B cell (primary cell): ENCODE results near the gene GLI3. TPM values are rescaled to one million over a fixed set of nuclear protein-coding genes. Genes with fewer than 3 reads are reported as not detected.

Source experiments
- ATAC-seq: fragments of 200-7000 bp; cut with Tn5 transposase; one replicate; pipeline ENCODE4 v1.10.0; 2021; ENCODE audit warnings: low read depth, mild to moderate bottlenecking, moderate number of reproducible peaks, moderate library complexity
- CTCF ChIA-PET: fragments of 350-600 bp; sonication (Branson Sonifier 250); formaldehyde crosslinking; loops from one replicate; lab custom pipeline; 2021; ENCODE audit warnings: antibody characterized with exemption, inconsistent platforms; lab: Charles Lee
- POLR2A ChIA-PET: fragments of 350-600 bp; sonication (Branson Sonifier 250); formaldehyde crosslinking; loops from one replicate; lab custom pipeline; 2021; ENCODE audit warnings: antibody characterized with exemption; lab: Charles Lee
- DNase-seq: peaks from one replicate; pipeline ENCODE4 v3.0.0; 2013
- H2AFZ ChIP-seq: 2 replicates; pipeline ENCODE4 v1.6.1; 2012; ENCODE audit warnings: mild to moderate bottlenecking, low read depth, low read length; ENCODE audit not compliant: insufficient read depth, poor library complexity, severe bottlenecking
- H3K27ac ChIP-seq, 2 donors: 1 replicate in 1 of 2; 2 replicates in 1 of 2; pipeline ENCODE4 v1.5.1; 2012 to 2013; ENCODE audit warnings: low read length in 2 of 2, mild to moderate bottlenecking in 2 of 2, moderate library complexity in 1 of 2
- H3K27me3 ChIP-seq, 4 experiments: fragments of 200-600 bp in 1 of 4; sonication (generic) in 1 of 4; replicated peaks in 1 of 4; 1 replicate in 2 of 4; 2 replicates in 2 of 4; pipeline versions ENCODE4 v1.6.1 to v1.7.0; 2013 to 2016; ENCODE audit warnings: low read length in 3 of 4, mild to moderate bottlenecking in 2 of 4, mixed read lengths in 1 of 4, moderate library complexity in 1 of 4; ENCODE audit not compliant: insufficient read depth in 4 of 4, control insufficient read depth in 3 of 4; ENCODE audit errors: control extremely low read depth in 1 of 4
- H3K36me3 ChIP-seq, 2 experiments: replicated peaks in 1 of 2; 1 replicate in 1 of 2; 2 replicates in 1 of 2; pipeline versions ENCODE4 v1.6.1 to v1.7.1; 2013; ENCODE audit warnings: low read length in 1 of 2; ENCODE audit not compliant: insufficient read depth in 2 of 2, control insufficient read depth in 1 of 2; ENCODE audit errors: control extremely low read depth in 1 of 2, extremely low read depth in 1 of 2
- H3K4me1 ChIP-seq, 2 donors: fragments of 200-600 bp in 1 of 2; sonication (generic) in 1 of 2; 1 replicate in 1 of 2; 2 replicates in 1 of 2; pipeline versions ENCODE4 v1.5.1 to v1.6.1; 2013 to 2017; ENCODE audit warnings: low read length in 2 of 2; ENCODE audit not compliant: control insufficient read depth in 2 of 2, insufficient read depth in 2 of 2
- H3K4me2 ChIP-seq: replicated peaks from 2 replicates; pipeline ENCODE3; 2012; ENCODE audit warnings: mild to moderate bottlenecking, low read depth, low read length; ENCODE audit not compliant: poor library complexity, severe bottlenecking
- H3K4me3 ChIP-seq, 5 experiments: fragments of 200-600 bp in 1 of 5; sonication (generic) in 1 of 5; 1 replicate in 3 of 5; 2 replicates in 2 of 5; pipeline versions ENCODE4 v1.5.1 to v1.7.0; 2011 to 2016; ENCODE audit warnings: low read length in 4 of 5, mild to moderate bottlenecking in 4 of 5, low read depth in 2 of 5, control low read depth in 1 of 5, moderate library complexity in 1 of 5; ENCODE audit not compliant: insufficient read depth in 1 of 5; ENCODE audit errors: control extremely low read depth in 1 of 5, extremely low read depth in 1 of 5
- H3K79me2 ChIP-seq: fragments of 200-600 bp; sonication (generic); one replicate; pipeline ENCODE4 v1.6.0; 2016; ENCODE audit warnings: low read length; ENCODE audit not compliant: control insufficient read depth, insufficient read depth
- H3K9ac ChIP-seq: fragments of 200-600 bp; sonication (generic); 2 replicates; pipeline ENCODE4 v1.6.1; 2017; ENCODE audit warnings: mild to moderate bottlenecking, low read length, moderate library complexity
- H3K9me3 ChIP-seq, 3 donors: one replicate each; pipeline versions ENCODE4 v1.6.1 to v1.7.1; 2013; ENCODE audit warnings: low read length in 2 of 3; ENCODE audit not compliant: control insufficient read depth in 2 of 3, insufficient read depth in 1 of 3; ENCODE audit errors: control extremely low read depth in 1 of 3
- H4K20me1 ChIP-seq: 2 replicates; pipeline ENCODE4 v1.6.0; 2012; ENCODE audit warnings: mild to moderate bottlenecking, low read length; ENCODE audit not compliant: insufficient read depth, control insufficient read depth, poor library complexity, severe bottlenecking
- H3K27ac Mint-ChIP-seq: one replicate; pipeline ENCODE4 v1.8.0; 2021; ENCODE audit warnings: mixed read lengths
- H3K27me3 Mint-ChIP-seq: one replicate; pipeline ENCODE4 v1.8.0; 2021; ENCODE audit warnings: mixed read lengths
- H3K4me1 Mint-ChIP-seq: one replicate; pipeline ENCODE4 v1.8.0; 2021; ENCODE audit warnings: mixed read lengths
- H3K4me3 Mint-ChIP-seq: one replicate; pipeline ENCODE4 v1.8.0; 2021; ENCODE audit warnings: mixed read lengths
- H3K9me3 Mint-ChIP-seq: one replicate; pipeline ENCODE4 v1.8.0; 2022; ENCODE audit warnings: mixed read lengths; ENCODE audit not compliant: insufficient read depth
- CTCF ChIP-seq: fragments of 200-600 bp; IDR thresholded peaks from one replicate; pipeline ENCODE4 v1.8.0; 2022; ENCODE audit warnings: antibody characterized with exemption, mild to moderate bottlenecking
- EZH2 ChIP-seq: IDR thresholded peaks from 2 replicates; pipeline ENCODE4 v1.6.1; 2012; ENCODE audit warnings: borderline replicate concordance, low read depth, mild to moderate bottlenecking, moderate library complexity, low read length; ENCODE audit not compliant: insufficient read depth, poor library complexity, severe bottlenecking
- WGBS: methylation state at CpG from one replicate; pipeline ENCODE4 v1.1.5; 2013; ENCODE audit warnings: missing lambda C conversion rate; ENCODE audit not compliant: insufficient coverage; 5-methylcytosine and 5-hydroxymethylcytosine counted together
- intact Hi-C: fragments of 100-400 bp; cut with micrococcal nuclease; formaldehyde crosslinking; loops from one replicate; pipeline ENCODE4 v1.10.0; 2022
- polyA plus RNA-seq: library from polyadenylated mRNA; depleted of rRNA; stranded (reverse); fragments of >200 nt; gene quantifications from 2 replicates; pipeline ENCODE4 v1.2.3, GENCODE V29; 2012
- total RNA-seq, 2 donors: library from RNA; stranded (reverse); fragments of 120-200 nt in 1 of 2; gene quantifications; 1 replicate in 1 of 2; 2 replicates in 1 of 2; pipeline versions ENCODE4 v1.2.3 to v1.2.4, GENCODE V29; 2013 to 2022

The GLI3 gene
- total and polyA plus RNA-seq, 2 donors (not counting 1 experiment from before 2014, with no cell fraction given): not detected

GRCh38 chr7:42090056-42090455 lies 147.0 kb downstream of the GLI3 start:
- Histone ChIP-seq H3K9ac (no peak overlapping the region), H3K79me2 (no peaks in the 10 kb centered on the region), H4K20me1 (no peaks in the 10 kb centered on the region), H3K27me3 (no peaks in the 10 kb centered on the region), H3K36me3 (no peaks in the 10 kb centered on the region), H3K4me3 (no peak overlapping the region), H3K27ac (no peak overlapping the region), H2AFZ (no peak overlapping the region), H3K9me3 (no peaks in the 10 kb centered on the region), H3K4me2 (no peak overlapping the region), H3K4me1 (no peaks in the 10 kb centered on the region)
- no peak for ATAC-seq
- TF ChIP-seq EZH2 (no peak), CTCF (no peak)
- no CpG with 5 or more reads among the region's 2 CpGs for WGBS
- no peaks in the 10 kb centered on the region for H3K4me1 Mint-ChIP-seq
- no peaks in the 10 kb centered on the region for H3K9me3 Mint-ChIP-seq
- peaks cover 4% of the 10 kb centered on the region for H3K27me3 Mint-ChIP-seq
- no peak overlapping the region for H3K27ac Mint-ChIP-seq
- intact Hi-C loops: no loop called here
- no peak overlapping the region for H3K4me3 Mint-ChIP-seq
- CTCF ChIA-PET: no interaction called here
- DNase-seq: no peak
- POLR2A ChIA-PET: no interaction called here

GRCh38 chr7:42087616-42088015 lies 149.4 kb downstream of the GLI3 start:
- no peaks in the 10 kb centered on the region for H3K4me1 ChIP-seq
- no peak overlapping the region for H2AFZ ChIP-seq
- CTCF ChIA-PET: no interaction called here
- H3K27ac ChIP-seq: no peak overlapping the region
- POLR2A ChIA-PET: no interaction called here
- H3K9me3 Mint-ChIP-seq: no peaks in the 10 kb centered on the region
- H3K4me1 Mint-ChIP-seq: no peaks in the 10 kb centered on the region
- DNase-seq: no peak
- no peak overlapping the region for H3K4me3 Mint-ChIP-seq
- H3K27me3 ChIP-seq: no peaks in the 10 kb centered on the region
- 100% methylated on average over 1 of the region's 2 CpGs for WGBS
- intact Hi-C loops: no loop called here
- no peak for TF ChIP-seq EZH2
- no peak for TF ChIP-seq CTCF
- no peaks in the 10 kb centered on the region for H3K79me2 ChIP-seq
- no peak overlapping the region for H3K27ac Mint-ChIP-seq
- H4K20me1 ChIP-seq: no peaks in the 10 kb centered on the region
- H3K36me3 ChIP-seq: no peaks in the 10 kb centered on the region
- ATAC-seq: no peak
- H3K9ac ChIP-seq: no peak overlapping the region
- H3K9me3 ChIP-seq: no peaks in the 10 kb centered on the region
- H3K4me2 ChIP-seq: no peak overlapping the region
- H3K4me3 ChIP-seq: no peak overlapping the region
- peaks cover 8% of the 10 kb centered on the region for H3K27me3 Mint-ChIP-seq
